Endothelial cell of umbilical vein (primary cell): Measurements from ENCODE around the gene CNKSR1. TPM values are rescaled to one million over a fixed set of nuclear protein-coding genes. Genes with fewer than 3 reads are reported as not detected.

Source experiments
- BruUV-seq: library from RNA; stranded (reverse); fragments of 400-500 nt; replicated peaks from 2 replicates; lab custom pipeline; 2021; lab: Mats Ljungman, UMichigan
- CTCF ChIA-PET: fragments of 300-600, 350-600 bp; sonication (Branson Sonifier 250); formaldehyde crosslinking; loops from one replicate; lab custom pipeline; 2021; ENCODE audit warnings: antibody characterized with exemption, inconsistent platforms; lab: Charles Lee
- POLR2A ChIA-PET: fragments of 300-600, 350-600 bp; sonication (Branson Sonifier 250); formaldehyde crosslinking; loops from one replicate; lab custom pipeline; 2021; ENCODE audit warnings: antibody characterized with exemption, inconsistent platforms; lab: Charles Lee
- DNase-seq: peaks from one replicate; pipeline ENCODE4 v3.0.0-alpha.2; 2011; ENCODE audit warnings: low read depth, low spot score
- FAIRE-seq: peaks from 2 replicates; lab custom pipeline; 2011; peaks lifted over from hg19 to GRCh38; lab: Jason Lieb, UNC
- H2AFZ ChIP-seq: 2 replicates; pipeline ENCODE4 v1.6.0; 2012; ENCODE audit warnings: low read depth, low read length, control low read depth, inconsistent platforms
- H3K27ac ChIP-seq: 2 replicates; pipeline ENCODE4 v1.5.1; 2011; ENCODE audit warnings: low read depth, mild to moderate bottlenecking, control low read depth, low read length, moderate library complexity; ENCODE audit not compliant: insufficient read depth
- H3K27me3 ChIP-seq, 2 experiments: 2 replicates each; pipeline versions ENCODE4 v1.6.0 to v1.6.1; 2011; ENCODE audit warnings: low read length in 2 of 2, mixed read lengths in 1 of 2; ENCODE audit not compliant: control insufficient read depth in 2 of 2, insufficient read depth in 2 of 2
- H3K36me3 ChIP-seq, 2 experiments: 2 replicates in 1 of 2; 3 replicates in 1 of 2; pipeline ENCODE4 v1.5.1; 2011; ENCODE audit warnings: low read length in 2 of 2, mild to moderate bottlenecking in 1 of 2, moderate library complexity in 1 of 2; ENCODE audit not compliant: control insufficient read depth in 2 of 2, insufficient read depth in 2 of 2; ENCODE audit errors: extremely low read depth in 1 of 2
- H3K4me1 ChIP-seq: 3 replicates; pipeline ENCODE4 v1.5.1; 2011; ENCODE audit warnings: mild to moderate bottlenecking, low read length; ENCODE audit not compliant: control insufficient read depth, insufficient read depth; ENCODE audit errors: extremely low read depth
- H3K4me2 ChIP-seq: 2 replicates; pipeline ENCODE4 v1.6.1; 2011; ENCODE audit warnings: low read length, control low read depth, mixed read lengths; ENCODE audit not compliant: insufficient read depth
- H3K4me3 ChIP-seq, 3 experiments: fragments of 200-600 bp in 1 of 3; sonication (generic), shearing (Covaris generic) in 1 of 3; replicated peaks in 1 of 3; 2 replicates each; pipeline ENCODE4 v1.5.1; 2011 to 2016; ENCODE audit warnings: control low read depth in 3 of 3, low read length in 3 of 3, mild to moderate bottlenecking in 2 of 3, inconsistent platforms in 1 of 3, low read depth in 1 of 3, moderate library complexity in 1 of 3; ENCODE audit not compliant: insufficient read depth in 1 of 3
- H3K79me2 ChIP-seq: 2 replicates; pipeline ENCODE4 v1.6.0; 2012; ENCODE audit warnings: low read length, inconsistent platforms; ENCODE audit not compliant: control insufficient read depth, insufficient read depth
- H3K9ac ChIP-seq: replicated peaks from 2 replicates; pipeline ENCODE3; 2011; ENCODE audit warnings: low read length, control low read depth; ENCODE audit not compliant: insufficient read depth; ENCODE audit errors: extremely low read depth
- H3K9me1 ChIP-seq: replicated peaks from 3 replicates; pipeline ENCODE4 v1.6.0; 2011; ENCODE audit warnings: mild to moderate bottlenecking, low read length; ENCODE audit not compliant: control insufficient read depth, insufficient read depth; ENCODE audit errors: extremely low read depth
- H3K9me3 ChIP-seq: replicated peaks from 2 replicates; pipeline ENCODE4 v1.5.1; 2012; ENCODE audit warnings: low read length, inconsistent platforms; ENCODE audit not compliant: control insufficient read depth, insufficient read depth
- H4K20me1 ChIP-seq: replicated peaks from 2 replicates; pipeline ENCODE3; 2011; ENCODE audit warnings: mild to moderate bottlenecking, low read length; ENCODE audit not compliant: control insufficient read depth, insufficient read depth; ENCODE audit errors: extremely low read depth
- EZH2 ChIP-seq: IDR thresholded peaks from 2 replicates; pipeline ENCODE4 v1.6.1; 2012; ENCODE audit warnings: borderline replicate concordance, low read depth, mild to moderate bottlenecking, moderate library complexity, low read length, inconsistent platforms; ENCODE audit not compliant: severe bottlenecking
- FOS ChIP-seq: IDR thresholded peaks from 2 replicates; pipeline ENCODE4 v1.6.1; 2011; ENCODE audit warnings: mild to moderate bottlenecking, low read length, moderate library complexity, borderline replicate concordance; ENCODE audit not compliant: insufficient read depth
- GATA2 ChIP-seq: IDR thresholded peaks from 2 replicates; pipeline ENCODE4 v1.7.0; 2011; ENCODE audit warnings: low read depth, mild to moderate bottlenecking, moderate library complexity, mixed read lengths, low read length; ENCODE audit not compliant: insufficient read length, insufficient read depth
- JUN ChIP-seq: IDR thresholded peaks from 2 replicates; pipeline ENCODE4 v1.6.1; 2011; ENCODE audit warnings: borderline replicate concordance, low read depth; ENCODE audit not compliant: insufficient read length, insufficient read depth
- MAX ChIP-seq: IDR thresholded peaks from 2 replicates; pipeline ENCODE4 v1.6.1; 2011; ENCODE audit not compliant: insufficient read depth, insufficient read length
- MYC ChIP-seq: IDR thresholded peaks from one replicate; pipeline ENCODE4 v1.6.1; 2011; ENCODE audit warnings: mild to moderate bottlenecking, low read depth, low read length
- POLR2A ChIP-seq: IDR thresholded peaks from 2 replicates; pipeline ENCODE4 v1.6.1; 2012; ENCODE audit warnings: low read depth, mild to moderate bottlenecking, control low read depth, low read length
- POLR2AphosphoS5 ChIP-seq: IDR thresholded peaks from 2 replicates; pipeline ENCODE4 v1.6.1; 2012; ENCODE audit warnings: low read depth, mild to moderate bottlenecking, control low read depth, low read length, moderate library complexity; ENCODE audit not compliant: insufficient read depth
- dilution Hi-C: fragments of 300-500 bp; cut with MboI; formaldehyde crosslinking; loops from one replicate; pipeline ENCODE4 v1.15.0; 2019; ENCODE audit warnings: low sequenced_read_pairs; ENCODE audit not compliant: extremely low pct_ligation_motif_present
- intact Hi-C: fragments of 100-400 bp; cut with micrococcal nuclease; formaldehyde crosslinking; loops from one replicate; pipeline ENCODE4 v1.10.0; 2022
- polyA plus RNA-seq, 4 experiments: library from polyadenylated mRNA; depleted of rRNA in 3 of 4; stranded (reverse) in 3 of 4; unstranded in 1 of 4; fragments of >200 nt; gene quantifications; 2 replicates each; pipeline versions ENCODE4 v1.2.1 to v1.2.3, GENCODE V29; 2011 to 2012; ENCODE audit warnings: missing spikeins in 1 of 4
- total RNA-seq: library from RNA; stranded (reverse); gene quantifications from 2 replicates; pipeline ENCODE4 v1.2.3, GENCODE V29; 2021
- TF ChIP-seq, protein P1 (sequence below), 2 donors: IDR thresholded peaks; 1 replicate in 1 of 2; 2 replicates in 1 of 2; pipeline ENCODE4 v1.5.1; 2011; ENCODE audit warnings: low read length in 2 of 2, mild to moderate bottlenecking in 2 of 2, moderate library complexity in 2 of 2, control low read depth in 1 of 2, inconsistent platforms in 1 of 2, low read depth in 1 of 2; ENCODE audit not compliant: insufficient read depth in 1 of 2; ENCODE audit errors: extremely low read depth in 1 of 2

Gene CNKSR1
- total and polyA plus RNA-seq, 2 donors (not counting 3 experiments of a cell fraction or from before 2014, with no cell fraction given), result 0.22 TPM; not detected in 1

- no TSS peak for BruUV-seq
- no peaks in the 10 kb centered on the region for H3K27me3 ChIP-seq
- intact Hi-C loops, result no loop called here
- no peak for TF ChIP-seq MAX
- no peak for TF ChIP-seq POLR2A
- no peak for TF ChIP-seq MYC
- no peak for TF ChIP-seq JUN
- TF ChIP-seq POLR2AphosphoS5, result no peak
- TF ChIP-seq FOS, result no peak
- TF ChIP-seq GATA2, result no peak
- TF ChIP-seq, protein P1, sequence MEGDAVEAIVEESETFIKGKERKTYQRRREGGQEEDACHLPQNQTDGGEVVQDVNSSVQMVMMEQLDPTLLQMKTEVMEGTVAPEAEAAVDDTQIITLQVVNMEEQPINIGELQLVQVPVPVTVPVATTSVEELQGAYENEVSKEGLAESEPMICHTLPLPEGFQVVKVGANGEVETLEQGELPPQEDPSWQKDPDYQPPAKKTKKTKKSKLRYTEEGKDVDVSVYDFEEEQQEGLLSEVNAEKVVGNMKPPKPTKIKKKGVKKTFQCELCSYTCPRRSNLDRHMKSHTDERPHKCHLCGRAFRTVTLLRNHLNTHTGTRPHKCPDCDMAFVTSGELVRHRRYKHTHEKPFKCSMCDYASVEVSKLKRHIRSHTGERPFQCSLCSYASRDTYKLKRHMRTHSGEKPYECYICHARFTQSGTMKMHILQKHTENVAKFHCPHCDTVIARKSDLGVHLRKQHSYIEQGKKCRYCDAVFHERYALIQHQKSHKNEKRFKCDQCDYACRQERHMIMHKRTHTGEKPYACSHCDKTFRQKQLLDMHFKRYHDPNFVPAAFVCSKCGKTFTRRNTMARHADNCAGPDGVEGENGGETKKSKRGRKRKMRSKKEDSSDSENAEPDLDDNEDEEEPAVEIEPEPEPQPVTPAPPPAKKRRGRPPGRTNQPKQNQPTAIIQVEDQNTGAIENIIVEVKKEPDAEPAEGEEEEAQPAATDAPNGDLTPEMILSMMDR (IDR thresholded peaks at IDR 0.05; ENCODE audit: extremely low read depth in 1 of 2, insufficient read depth in 1 of 2, low read depth in 1 of 2, low read length in 2 of 2), result no peak
- TF ChIP-seq EZH2, result no peak
- ChIA-PET CTCF (interaction anchor here (1.9 kb wide), 1 partner anchor 13 kb away, joined by 10 read pairs; no protein-coding TSS in a partner anchor), POLR2A (no interaction called here)
- FAIRE-seq, result no peak
- H3K9me3 ChIP-seq, result no peaks in the 10 kb centered on the region
- no peaks in the 10 kb centered on the region for H3K9me1 ChIP-seq
- no peak overlapping the region for H3K4me3 ChIP-seq
- H3K27ac ChIP-seq, result no peak overlapping the region
- H3K36me3 ChIP-seq, result no peaks in the 10 kb centered on the region
- no peaks in the 10 kb centered on the region for H4K20me1 ChIP-seq
- no peak for DNase-seq
- H2AFZ ChIP-seq, result no peak overlapping the region
- H3K79me2 ChIP-seq, result no peaks in the 10 kb centered on the region
- peaks cover 5% of the 10 kb centered on the region for H3K4me1 ChIP-seq
- H3K4me2 ChIP-seq, result no peak overlapping the region
- H3K9ac ChIP-seq, result no peak overlapping the region
- dilution Hi-C loops, result no loop called here
Measured at GRCh38 chr1:26132128-26132833, 45.0 kb upstream of the CNKSR1 start.
